T-helper 9 cell (primary cell): ENCODE data around the gene FCHO1.

ENCODE experiments used
- DNase-seq: peaks from one replicate; pipeline ENCODE4 v3.0.0-alpha.2; 2020
- total RNA-seq, 2 donors: gene quantifications; one replicate each; lab custom pipeline; 2026; lab: John Stamatoyannopoulos, UW

FCHO1 gene
- 70.7 to 86.0 reads per million in 2 donors for total RNA-seq

GRCh38 chr19:17751103-17751911 lies at the start of gene FCHO1:
TSS of gene FCHO1 (plus strand) at chr19:17751477. CDS start at chr19:17755165, 3,688 bp downstream.
- peak; percentile 79 for DNase-seq

- peak; percentile 70 for DNase-seq
These were observed 47.3 kb upstream of the FCHO1 start for GRCh38 chr19:17703824-17704463.

- DNase-seq, result no peak
These were observed 44.5 kb upstream of the FCHO1 start for GRCh38 chr19:17706750-17707181.

GRCh38 chr19:17711851-17712250 lies 39.4 kb upstream of the FCHO1 start:
- DNase-seq, result no peak

- no peak for DNase-seq
These were observed 34.9 kb upstream of the FCHO1 start for GRCh38 chr19:17716309-17716929.

GRCh38 chr19:17718550-17718946 lies 32.7 kb upstream of the FCHO1 start:
- no peak for DNase-seq

GRCh38 chr19:17718947-17719711 lies 32.1 kb upstream of the FCHO1 start, which contains the start of gene MAP1S:
TSS of gene MAP1S (plus strand) at chr19:17719480. CDS start at chr19:17719503, 23 bp downstream.
- DNase-seq, result peak; percentile 47

- peak; percentile 12 for DNase-seq
These were observed 31.4 kb upstream of the FCHO1 start for GRCh38 chr19:17719730-17720400.

GRCh38 chr19:17720440-17720839 lies 30.8 kb upstream of the FCHO1 start:
- DNase-seq, result no peak

- DNase-seq, result no peak
These were observed 30.1 kb upstream of the FCHO1 start for GRCh38 chr19:17721111-17721628.

GRCh38 chr19:17721821-17722220 lies 29.5 kb upstream of the FCHO1 start:
- DNase-seq, result no peak

GRCh38 chr19:17722655-17723240 lies 28.5 kb upstream of the FCHO1 start:
- DNase-seq, result no peak

- no peak for DNase-seq
These were observed 26.6 kb upstream of the FCHO1 start for GRCh38 chr19:17724655-17725054.

GRCh38 chr19:17725422-17726078 lies 25.7 kb upstream of the FCHO1 start:
- no peak for DNase-seq

GRCh38 chr19:17726136-17726741 lies 25.0 kb upstream of the FCHO1 start:
- DNase-seq, result no peak

- DNase-seq, result no peak
These were observed 24.1 kb upstream of the FCHO1 start for GRCh38 chr19:17726964-17727773.

GRCh38 chr19:17727843-17728242 lies 23.4 kb upstream of the FCHO1 start:
- DNase-seq, result no peak

- no peak for DNase-seq
These were observed 18.1 kb upstream of the FCHO1 start for GRCh38 chr19:17733127-17733526.

- no peak for DNase-seq
These were observed 17.1 kb upstream of the FCHO1 start for GRCh38 chr19:17734146-17734545.

- DNase-seq, result no peak
These were observed 15.9 kb upstream of the FCHO1 start for GRCh38 chr19:17735410-17735809.
